DOHH2 (cell line): ENCODE results near the gene LRRC4C.

ENCODE experiments used
- H3F3A ChIP-seq: fragments of 200-600 bp; sonication (generic), shearing (Covaris generic); 2 replicates; pipeline ENCODE4 v1.6.0; 2016; ENCODE audit warnings: antibody characterized with exemption, mild to moderate bottlenecking; ENCODE audit not compliant: control insufficient read depth, insufficient read depth
- H3K27ac ChIP-seq: fragments of 200-600 bp; sonication (generic); 2 replicates; pipeline ENCODE4 v1.5.1; 2014; ENCODE audit warnings: low read depth, mild to moderate bottlenecking, low read length, moderate library complexity
- H3K27me3 ChIP-seq: fragments of 200-600 bp; sonication (generic); 2 replicates; pipeline ENCODE4 v1.6.1; 2014; ENCODE audit warnings: mild to moderate bottlenecking, low read length, mixed read lengths; ENCODE audit not compliant: control insufficient read depth
- H3K36me3 ChIP-seq: fragments of 200-600 bp; sonication (generic); 2 replicates; pipeline ENCODE4 v1.6.1; 2014; ENCODE audit warnings: mild to moderate bottlenecking, low read length, moderate library complexity, mixed read lengths; ENCODE audit not compliant: control insufficient read depth
- H3K4me1 ChIP-seq: fragments of 200-600 bp; sonication (generic); 2 replicates; pipeline ENCODE4 v1.6.1; 2014; ENCODE audit warnings: mild to moderate bottlenecking, low read length, mixed read lengths; ENCODE audit not compliant: control insufficient read depth
- H3K4me2 ChIP-seq: fragments of 200-600 bp; sonication (generic); 2 replicates; pipeline ENCODE4 v1.6.0; 2014; ENCODE audit warnings: mild to moderate bottlenecking, low read length, moderate library complexity
- H3K4me3 ChIP-seq: fragments of 200-600 bp; sonication (generic); 2 replicates; pipeline ENCODE4 v1.5.1; 2014; ENCODE audit warnings: mild to moderate bottlenecking, low read length, mixed read lengths
- H3K79me2 ChIP-seq: fragments of 200-600 bp; sonication (generic); 2 replicates; pipeline ENCODE4 v1.6.1; 2014; ENCODE audit warnings: mild to moderate bottlenecking, low read length, mixed read lengths; ENCODE audit not compliant: control insufficient read depth
- H3K9me2 ChIP-seq: fragments of 200-600 bp; sonication (generic); replicated peaks from 2 replicates; pipeline ENCODE4 v1.6.1; 2014; ENCODE audit warnings: mild to moderate bottlenecking, low read length, mixed read lengths; ENCODE audit not compliant: control insufficient read depth
- H3K9me3 ChIP-seq: fragments of 200-600 bp; sonication (generic); 2 replicates; pipeline ENCODE4 v1.6.1; 2014; ENCODE audit warnings: antibody characterized with exemption, low read length, mixed read lengths; ENCODE audit not compliant: control insufficient read depth, insufficient read depth
- H4K20me1 ChIP-seq: fragments of 200-600 bp; sonication (generic); 2 replicates; pipeline ENCODE4 v1.6.0; 2014; ENCODE audit warnings: low read depth, mild to moderate bottlenecking, antibody characterized with exemption, low read length, moderate library complexity; ENCODE audit not compliant: control insufficient read depth, insufficient read depth
- EZH2phosphoT487 ChIP-seq: fragments of 200-600 bp; sonication (generic); IDR thresholded peaks from 2 replicates; pipeline ENCODE4 v1.6.1; 2017; ENCODE audit warnings: borderline replicate concordance, mild to moderate bottlenecking, antibody characterized with exemption, low read length, moderate library complexity, mixed read lengths
- TF ChIP-seq, protein P1 (sequence below): fragments of 200-600 bp; sonication (generic); IDR thresholded peaks from one replicate; pipeline ENCODE4 v1.5.1; 2014; ENCODE audit warnings: antibody characterized with exemption, mild to moderate bottlenecking, low read depth, low read length; ENCODE audit not compliant: poor library complexity, severe bottlenecking

The LRRC4C gene

DNA sequence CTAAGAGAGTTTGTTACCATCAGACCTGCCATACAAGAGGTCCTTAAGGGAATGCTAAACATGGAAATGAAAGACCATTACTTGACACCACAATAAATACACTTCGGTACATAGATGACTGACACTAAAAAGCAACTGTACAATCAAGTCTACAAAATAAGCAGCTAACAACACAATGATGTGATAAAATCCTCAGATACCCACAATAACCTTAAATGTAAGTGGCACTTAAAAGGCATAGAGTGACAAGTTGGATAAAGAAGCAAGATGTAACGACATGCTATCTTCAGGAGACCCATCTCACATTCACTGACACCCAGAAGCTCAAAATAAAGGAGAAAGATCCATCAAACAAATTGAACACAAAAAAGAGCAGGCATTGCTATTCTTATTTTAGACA, 107.6 kb downstream of the LRRC4C start:
- Histone ChIP-seq H4K20me1 (no peaks in the 10 kb centered on the region), H3K79me2 (no peaks in the 10 kb centered on the region), H3K27ac (no peak overlapping the region), H3K4me1 (no peaks in the 10 kb centered on the region), H3K9me3 (no peaks in the 10 kb centered on the region), H3K9me2 (no peaks in the 10 kb centered on the region), H3F3A (no peaks in the 10 kb centered on the region), H3K4me3 (no peak overlapping the region), H3K4me2 (no peak overlapping the region), H3K27me3 (no peaks in the 10 kb centered on the region), H3K36me3 (no peaks in the 10 kb centered on the region)
- TF ChIP-seq, protein P1, sequence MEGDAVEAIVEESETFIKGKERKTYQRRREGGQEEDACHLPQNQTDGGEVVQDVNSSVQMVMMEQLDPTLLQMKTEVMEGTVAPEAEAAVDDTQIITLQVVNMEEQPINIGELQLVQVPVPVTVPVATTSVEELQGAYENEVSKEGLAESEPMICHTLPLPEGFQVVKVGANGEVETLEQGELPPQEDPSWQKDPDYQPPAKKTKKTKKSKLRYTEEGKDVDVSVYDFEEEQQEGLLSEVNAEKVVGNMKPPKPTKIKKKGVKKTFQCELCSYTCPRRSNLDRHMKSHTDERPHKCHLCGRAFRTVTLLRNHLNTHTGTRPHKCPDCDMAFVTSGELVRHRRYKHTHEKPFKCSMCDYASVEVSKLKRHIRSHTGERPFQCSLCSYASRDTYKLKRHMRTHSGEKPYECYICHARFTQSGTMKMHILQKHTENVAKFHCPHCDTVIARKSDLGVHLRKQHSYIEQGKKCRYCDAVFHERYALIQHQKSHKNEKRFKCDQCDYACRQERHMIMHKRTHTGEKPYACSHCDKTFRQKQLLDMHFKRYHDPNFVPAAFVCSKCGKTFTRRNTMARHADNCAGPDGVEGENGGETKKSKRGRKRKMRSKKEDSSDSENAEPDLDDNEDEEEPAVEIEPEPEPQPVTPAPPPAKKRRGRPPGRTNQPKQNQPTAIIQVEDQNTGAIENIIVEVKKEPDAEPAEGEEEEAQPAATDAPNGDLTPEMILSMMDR = no peak
- no peak for TF ChIP-seq EZH2phosphoT487

- H3K4me2 ChIP-seq = no peak overlapping the region
These were observed 113.4 kb downstream of the LRRC4C start for GRCh38 chr11:41346042-41346441.

DNA sequence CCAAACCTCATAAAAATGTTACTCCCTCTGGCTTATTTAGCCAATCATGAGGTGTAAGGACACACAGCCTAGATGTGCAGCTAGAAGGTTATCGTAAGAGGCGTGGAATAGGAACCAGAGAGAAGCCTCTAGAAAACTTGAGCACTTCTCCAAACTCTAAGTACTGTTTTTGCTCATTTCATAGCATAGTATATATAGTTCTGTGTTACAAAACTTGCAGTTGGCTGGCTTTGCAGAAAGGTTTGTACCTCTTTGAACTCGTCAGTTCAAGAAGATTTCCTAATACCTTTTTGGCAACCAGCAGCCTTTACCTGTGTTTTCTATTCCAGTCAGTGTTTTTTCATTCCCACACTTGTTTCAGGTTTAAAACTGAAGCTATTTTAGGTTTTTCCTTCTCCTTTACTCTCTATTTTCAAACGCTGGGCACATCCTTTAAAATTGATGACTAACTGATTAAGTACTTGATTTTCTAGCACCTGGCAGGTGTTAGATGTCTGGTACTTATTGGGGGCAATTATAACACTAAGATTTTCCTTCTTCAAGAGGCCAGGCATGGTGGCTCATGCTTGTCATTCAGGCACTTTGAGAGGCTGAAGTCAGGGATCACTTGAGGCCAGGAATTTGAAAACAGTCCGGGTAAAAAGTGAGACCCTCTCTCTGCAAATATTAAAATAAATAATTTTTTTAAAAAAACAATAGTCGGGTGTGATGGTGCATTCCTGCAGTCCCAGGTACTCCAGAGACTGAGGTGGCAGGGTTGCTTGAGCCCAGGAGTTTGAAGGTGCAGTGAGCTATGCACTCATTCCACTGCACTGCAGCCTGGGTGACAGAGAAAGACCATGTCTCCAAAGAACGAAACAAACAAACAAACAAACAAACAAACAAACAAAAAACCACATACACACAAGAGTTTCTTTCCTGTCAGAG, 125.2 kb downstream of the LRRC4C start:
- H3F3A ChIP-seq = no peaks in the 10 kb centered on the region
- H3K9me2 ChIP-seq = no peaks in the 10 kb centered on the region
- no peak overlapping the region for H3K4me3 ChIP-seq
- H3K9me3 ChIP-seq = no peaks in the 10 kb centered on the region
- no peaks in the 10 kb centered on the region for H3K27me3 ChIP-seq
- no peak overlapping the region for H3K4me2 ChIP-seq
- H3K79me2 ChIP-seq = no peaks in the 10 kb centered on the region
- TF ChIP-seq, protein P1 = no peak
- TF ChIP-seq EZH2phosphoT487 = no peak
- H4K20me1 ChIP-seq = no peaks in the 10 kb centered on the region
- no peaks in the 10 kb centered on the region for H3K36me3 ChIP-seq
- H3K27ac ChIP-seq = no peak overlapping the region
- no peaks in the 10 kb centered on the region for H3K4me1 ChIP-seq

More at GRCh38 chr11:41346042-41346441, 113.4 kb downstream of the LRRC4C start:
- Histone ChIP-seq H3K4me1 (no peaks in the 10 kb centered on the region), H3K27me3 (no peaks in the 10 kb centered on the region), H3K36me3 (no peaks in the 10 kb centered on the region), H3F3A (no peaks in the 10 kb centered on the region), H3K27ac (no peak overlapping the region), H3K9me3 (no peaks in the 10 kb centered on the region), H3K4me3 (no peak overlapping the region), H4K20me1 (no peaks in the 10 kb centered on the region), H3K79me2 (no peaks in the 10 kb centered on the region), H3K9me2 (no peaks in the 10 kb centered on the region)
- no peak for TF ChIP-seq EZH2phosphoT487
- TF ChIP-seq, protein P1 = no peak
